ENCODE results near the gene PLEKHG5.
A peak's percentile ranks its signal among the peaks of the same experiment; 100 is the strongest.

The PLEKHG5 gene

GRCh38 chr1:6491480-6491962 lies at the start of gene PLEKHG5:
PLEKHG5 (minus strand) TSS chr1:6491667; CDS start chr1:6477571, 14,096 bp downstream.
- Histone ChIP-seq H3K36me3 (ENCODE audit: control insufficient read depth, insufficient read depth, low read length) (no peaks in the 10 kb centered on the region), H3K27me3 (ENCODE audit: control insufficient read depth, insufficient read depth, low read length) (peaks cover 11% of the 10 kb centered on the region), H3K9ac (ENCODE audit: low read length) (peak within 1 kb of the TSS; percentile 92), H3K4me3 (ENCODE audit: low read length) (peak within 1 kb of the TSS; percentile 71), H3K9me3 (ENCODE audit: control insufficient read depth, low read length) (no peaks in the 10 kb centered on the region), H3K4me1 (ENCODE audit: control insufficient read depth, insufficient read depth, low read length) (peaks cover 42% of the 10 kb centered on the region)

GRCh38 chr1:6538956-6539355 lies 47.5 kb upstream of the PLEKHG5 start:
- H3K36me3 ChIP-seq (ENCODE audit: control insufficient read depth, insufficient read depth, low read length), result no peaks in the 10 kb centered on the region
- no peaks in the 10 kb centered on the region for H3K27me3 ChIP-seq (ENCODE audit: control insufficient read depth, insufficient read depth, low read length)
- H3K4me1 ChIP-seq (ENCODE audit: control insufficient read depth, insufficient read depth, low read length), result no peaks in the 10 kb centered on the region
- no peak overlapping the region for H3K9ac ChIP-seq (ENCODE audit: low read length)
- H3K4me3 ChIP-seq (ENCODE audit: low read length), result no peak overlapping the region
- H3K9me3 ChIP-seq (ENCODE audit: control insufficient read depth, low read length), result no peaks in the 10 kb centered on the region

- no peak overlapping the region for H3K9ac ChIP-seq (ENCODE audit: low read length)
- no peaks in the 10 kb centered on the region for H3K4me1 ChIP-seq (ENCODE audit: control insufficient read depth, insufficient read depth, low read length)
- H3K27me3 ChIP-seq (ENCODE audit: control insufficient read depth, insufficient read depth, low read length), result no peaks in the 10 kb centered on the region
- no peaks in the 10 kb centered on the region for H3K9me3 ChIP-seq (ENCODE audit: control insufficient read depth, low read length)
- no peaks in the 10 kb centered on the region for H3K36me3 ChIP-seq (ENCODE audit: control insufficient read depth, insufficient read depth, low read length)
- no peak overlapping the region for H3K4me3 ChIP-seq (ENCODE audit: low read length)
Observed at GRCh38 chr1:6536291-6536690, 44.8 kb upstream of the PLEKHG5 start.

GRCh38 chr1:6535214-6535613 lies 43.7 kb upstream of the PLEKHG5 start:
- Histone ChIP-seq H3K4me1 (ENCODE audit: control insufficient read depth, insufficient read depth, low read length) (no peaks in the 10 kb centered on the region), H3K9ac (ENCODE audit: low read length) (no peak overlapping the region), H3K27me3 (ENCODE audit: control insufficient read depth, insufficient read depth, low read length) (no peaks in the 10 kb centered on the region), H3K36me3 (ENCODE audit: control insufficient read depth, insufficient read depth, low read length) (no peaks in the 10 kb centered on the region), H3K9me3 (ENCODE audit: control insufficient read depth, low read length) (no peaks in the 10 kb centered on the region), H3K4me3 (ENCODE audit: low read length) (no peak overlapping the region)

- H3K4me1 ChIP-seq (ENCODE audit: control insufficient read depth, insufficient read depth, low read length), result no peaks in the 10 kb centered on the region
- H3K9ac ChIP-seq (ENCODE audit: low read length), result no peak overlapping the region
- no peaks in the 10 kb centered on the region for H3K27me3 ChIP-seq (ENCODE audit: control insufficient read depth, insufficient read depth, low read length)
- H3K4me3 ChIP-seq (ENCODE audit: low read length), result no peak overlapping the region
- H3K9me3 ChIP-seq (ENCODE audit: control insufficient read depth, low read length), result no peaks in the 10 kb centered on the region
- no peaks in the 10 kb centered on the region for H3K36me3 ChIP-seq (ENCODE audit: control insufficient read depth, insufficient read depth, low read length)
Observed at GRCh38 chr1:6534248-6534822, 42.9 kb upstream of the PLEKHG5 start.

- Histone ChIP-seq H3K4me1 (ENCODE audit: control insufficient read depth, insufficient read depth, low read length) (no peaks in the 10 kb centered on the region), H3K4me3 (ENCODE audit: low read length) (no peak overlapping the region), H3K9me3 (ENCODE audit: control insufficient read depth, low read length) (no peaks in the 10 kb centered on the region), H3K36me3 (ENCODE audit: control insufficient read depth, insufficient read depth, low read length) (no peaks in the 10 kb centered on the region), H3K27me3 (ENCODE audit: control insufficient read depth, insufficient read depth, low read length) (no peaks in the 10 kb centered on the region), H3K9ac (ENCODE audit: low read length) (no peak overlapping the region)
Observed at GRCh38 chr1:6531996-6532395, 40.5 kb upstream of the PLEKHG5 start.

- H3K9ac ChIP-seq (ENCODE audit: low read length), result no peak overlapping the region
- no peaks in the 10 kb centered on the region for H3K36me3 ChIP-seq (ENCODE audit: control insufficient read depth, insufficient read depth, low read length)
- no peak overlapping the region for H3K4me3 ChIP-seq (ENCODE audit: low read length)
- no peaks in the 10 kb centered on the region for H3K4me1 ChIP-seq (ENCODE audit: control insufficient read depth, insufficient read depth, low read length)
- no peaks in the 10 kb centered on the region for H3K9me3 ChIP-seq (ENCODE audit: control insufficient read depth, low read length)
- no peaks in the 10 kb centered on the region for H3K27me3 ChIP-seq (ENCODE audit: control insufficient read depth, insufficient read depth, low read length)
Observed at GRCh38 chr1:6530504-6531160, 39.2 kb upstream of the PLEKHG5 start.

- no peak overlapping the region for H3K9ac ChIP-seq (ENCODE audit: low read length)
- no peaks in the 10 kb centered on the region for H3K9me3 ChIP-seq (ENCODE audit: control insufficient read depth, low read length)
- no peak overlapping the region for H3K4me3 ChIP-seq (ENCODE audit: low read length)
- H3K27me3 ChIP-seq (ENCODE audit: control insufficient read depth, insufficient read depth, low read length), result no peaks in the 10 kb centered on the region
- H3K36me3 ChIP-seq (ENCODE audit: control insufficient read depth, insufficient read depth, low read length), result no peaks in the 10 kb centered on the region
- H3K4me1 ChIP-seq (ENCODE audit: control insufficient read depth, insufficient read depth, low read length), result no peaks in the 10 kb centered on the region
Observed at GRCh38 chr1:6528492-6528891, 37.0 kb upstream of the PLEKHG5 start.

GRCh38 chr1:6526316-6526715 lies 34.8 kb upstream of the PLEKHG5 start:
- H3K27me3 ChIP-seq (ENCODE audit: control insufficient read depth, insufficient read depth, low read length), result no peaks in the 10 kb centered on the region
- H3K9me3 ChIP-seq (ENCODE audit: control insufficient read depth, low read length), result no peaks in the 10 kb centered on the region
- H3K4me1 ChIP-seq (ENCODE audit: control insufficient read depth, insufficient read depth, low read length), result no peaks in the 10 kb centered on the region
- no peak overlapping the region for H3K4me3 ChIP-seq (ENCODE audit: low read length)
- no peak overlapping the region for H3K9ac ChIP-seq (ENCODE audit: low read length)
- H3K36me3 ChIP-seq (ENCODE audit: control insufficient read depth, insufficient read depth, low read length), result no peaks in the 10 kb centered on the region

- H3K9ac ChIP-seq (ENCODE audit: low read length), result no peak overlapping the region
- H3K27me3 ChIP-seq (ENCODE audit: control insufficient read depth, insufficient read depth, low read length), result no peaks in the 10 kb centered on the region
- H3K4me3 ChIP-seq (ENCODE audit: low read length), result no peak overlapping the region
- no peaks in the 10 kb centered on the region for H3K36me3 ChIP-seq (ENCODE audit: control insufficient read depth, insufficient read depth, low read length)
- peaks cover 4% of the 10 kb centered on the region for H3K4me1 ChIP-seq (ENCODE audit: control insufficient read depth, insufficient read depth, low read length)
- no peaks in the 10 kb centered on the region for H3K9me3 ChIP-seq (ENCODE audit: control insufficient read depth, low read length)
Observed at GRCh38 chr1:6523566-6523965, 32.1 kb upstream of the PLEKHG5 start.

GRCh38 chr1:6521536-6521935 lies 30.1 kb upstream of the PLEKHG5 start:
- Histone ChIP-seq H3K36me3 (ENCODE audit: control insufficient read depth, insufficient read depth, low read length) (no peaks in the 10 kb centered on the region), H3K27me3 (ENCODE audit: control insufficient read depth, insufficient read depth, low read length) (no peaks in the 10 kb centered on the region), H3K4me1 (ENCODE audit: control insufficient read depth, insufficient read depth, low read length) (peaks cover 4% of the 10 kb centered on the region), H3K4me3 (ENCODE audit: low read length) (no peak overlapping the region), H3K9ac (ENCODE audit: low read length) (no peak overlapping the region), H3K9me3 (ENCODE audit: control insufficient read depth, low read length) (no peaks in the 10 kb centered on the region)

GRCh38 chr1:6519935-6520671 lies 28.6 kb upstream of the PLEKHG5 start:
- H3K9me3 ChIP-seq (ENCODE audit: control insufficient read depth, low read length), result no peaks in the 10 kb centered on the region
- peaks cover 4% of the 10 kb centered on the region for H3K4me1 ChIP-seq (ENCODE audit: control insufficient read depth, insufficient read depth, low read length)
- no peak overlapping the region for H3K9ac ChIP-seq (ENCODE audit: low read length)
- H3K4me3 ChIP-seq (ENCODE audit: low read length), result no peak overlapping the region
- no peaks in the 10 kb centered on the region for H3K27me3 ChIP-seq (ENCODE audit: control insufficient read depth, insufficient read depth, low read length)
- H3K36me3 ChIP-seq (ENCODE audit: control insufficient read depth, insufficient read depth, low read length), result no peaks in the 10 kb centered on the region
